ENCODE results near the gene KCNK4.

KCNK4 gene

DNA sequence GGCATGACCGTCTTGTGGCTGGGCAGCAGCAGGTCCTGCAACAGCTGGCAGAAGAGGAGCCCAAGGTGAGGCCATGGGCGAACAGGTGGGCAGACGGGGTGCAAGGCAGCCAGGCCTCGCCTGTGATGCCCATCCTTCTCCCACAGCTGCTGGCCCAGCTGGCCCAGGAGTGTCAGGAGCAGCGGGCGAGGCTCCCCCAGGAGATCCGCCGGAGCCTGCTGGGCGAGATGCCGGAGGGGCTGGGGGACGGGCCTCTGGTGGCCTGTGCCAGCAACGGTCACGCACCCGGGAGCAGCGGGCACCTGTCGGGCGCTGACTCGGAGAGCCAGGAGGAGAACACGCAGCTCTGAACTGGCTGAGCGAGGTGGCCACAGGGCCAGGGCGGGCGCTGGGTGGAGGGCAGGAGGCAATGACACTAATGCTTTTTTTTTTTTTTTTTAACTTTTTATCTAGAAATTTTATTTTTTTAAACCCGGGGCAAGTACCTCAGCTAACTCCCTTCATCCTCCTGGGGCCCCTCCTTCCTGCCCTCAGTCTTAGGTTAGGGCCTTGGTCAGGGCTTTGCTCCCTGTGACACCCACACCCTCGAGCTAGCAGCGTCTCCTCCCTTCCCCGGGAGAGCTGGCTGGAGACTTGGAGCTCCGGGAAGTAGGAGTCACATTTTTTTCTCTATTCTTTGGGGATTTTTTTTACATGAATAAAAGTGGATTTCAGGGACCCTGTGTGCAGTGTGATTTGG, 23.7 kb upstream of the KCNK4 start:
- TF ChIP-seq SPI1 (IDR thresholded peaks at IDR 0.05; ENCODE audit: borderline replicate concordance, low read depth): no peak
- TF ChIP-seq, protein P1, sequence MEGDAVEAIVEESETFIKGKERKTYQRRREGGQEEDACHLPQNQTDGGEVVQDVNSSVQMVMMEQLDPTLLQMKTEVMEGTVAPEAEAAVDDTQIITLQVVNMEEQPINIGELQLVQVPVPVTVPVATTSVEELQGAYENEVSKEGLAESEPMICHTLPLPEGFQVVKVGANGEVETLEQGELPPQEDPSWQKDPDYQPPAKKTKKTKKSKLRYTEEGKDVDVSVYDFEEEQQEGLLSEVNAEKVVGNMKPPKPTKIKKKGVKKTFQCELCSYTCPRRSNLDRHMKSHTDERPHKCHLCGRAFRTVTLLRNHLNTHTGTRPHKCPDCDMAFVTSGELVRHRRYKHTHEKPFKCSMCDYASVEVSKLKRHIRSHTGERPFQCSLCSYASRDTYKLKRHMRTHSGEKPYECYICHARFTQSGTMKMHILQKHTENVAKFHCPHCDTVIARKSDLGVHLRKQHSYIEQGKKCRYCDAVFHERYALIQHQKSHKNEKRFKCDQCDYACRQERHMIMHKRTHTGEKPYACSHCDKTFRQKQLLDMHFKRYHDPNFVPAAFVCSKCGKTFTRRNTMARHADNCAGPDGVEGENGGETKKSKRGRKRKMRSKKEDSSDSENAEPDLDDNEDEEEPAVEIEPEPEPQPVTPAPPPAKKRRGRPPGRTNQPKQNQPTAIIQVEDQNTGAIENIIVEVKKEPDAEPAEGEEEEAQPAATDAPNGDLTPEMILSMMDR (IDR thresholded peaks at IDR 0.05; ENCODE audit: insufficient read depth, low read length): no peak
- TF ChIP-seq GABPA (IDR thresholded peaks at IDR 0.05; ENCODE audit: low read depth): no peak
- TF ChIP-seq, protein P2, sequence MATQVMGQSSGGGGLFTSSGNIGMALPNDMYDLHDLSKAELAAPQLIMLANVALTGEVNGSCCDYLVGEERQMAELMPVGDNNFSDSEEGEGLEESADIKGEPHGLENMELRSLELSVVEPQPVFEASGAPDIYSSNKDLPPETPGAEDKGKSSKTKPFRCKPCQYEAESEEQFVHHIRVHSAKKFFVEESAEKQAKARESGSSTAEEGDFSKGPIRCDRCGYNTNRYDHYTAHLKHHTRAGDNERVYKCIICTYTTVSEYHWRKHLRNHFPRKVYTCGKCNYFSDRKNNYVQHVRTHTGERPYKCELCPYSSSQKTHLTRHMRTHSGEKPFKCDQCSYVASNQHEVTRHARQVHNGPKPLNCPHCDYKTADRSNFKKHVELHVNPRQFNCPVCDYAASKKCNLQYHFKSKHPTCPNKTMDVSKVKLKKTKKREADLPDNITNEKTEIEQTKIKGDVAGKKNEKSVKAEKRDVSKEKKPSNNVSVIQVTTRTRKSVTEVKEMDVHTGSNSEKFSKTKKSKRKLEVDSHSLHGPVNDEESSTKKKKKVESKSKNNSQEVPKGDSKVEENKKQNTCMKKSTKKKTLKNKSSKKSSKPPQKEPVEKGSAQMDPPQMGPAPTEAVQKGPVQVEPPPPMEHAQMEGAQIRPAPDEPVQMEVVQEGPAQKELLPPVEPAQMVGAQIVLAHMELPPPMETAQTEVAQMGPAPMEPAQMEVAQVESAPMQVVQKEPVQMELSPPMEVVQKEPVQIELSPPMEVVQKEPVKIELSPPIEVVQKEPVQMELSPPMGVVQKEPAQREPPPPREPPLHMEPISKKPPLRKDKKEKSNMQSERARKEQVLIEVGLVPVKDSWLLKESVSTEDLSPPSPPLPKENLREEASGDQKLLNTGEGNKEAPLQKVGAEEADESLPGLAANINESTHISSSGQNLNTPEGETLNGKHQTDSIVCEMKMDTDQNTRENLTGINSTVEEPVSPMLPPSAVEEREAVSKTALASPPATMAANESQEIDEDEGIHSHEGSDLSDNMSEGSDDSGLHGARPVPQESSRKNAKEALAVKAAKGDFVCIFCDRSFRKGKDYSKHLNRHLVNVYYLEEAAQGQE (IDR thresholded peaks at IDR 0.05; ENCODE audit: insufficient replicate concordance, low read depth): no peak
- no peak for TF ChIP-seq POLR2AphosphoS5 (IDR thresholded peaks at IDR 0.05; ENCODE audit: low read depth)
- H3K4me3 ChIP-seq (replicated peaks; ENCODE audit: insufficient read depth, low read length): no peak overlapping the region
- no peak for DNase-seq (ENCODE audit: low read depth in 1 of 2, low spot score in 1 of 2)
- no peaks in the 10 kb centered on the region for H3K27me3 ChIP-seq (ENCODE audit: insufficient read depth, poor library complexity, severe bottlenecking)
- peak overlapping the region; percentile 91 for H3K27ac ChIP-seq (replicated peaks)

DNA sequence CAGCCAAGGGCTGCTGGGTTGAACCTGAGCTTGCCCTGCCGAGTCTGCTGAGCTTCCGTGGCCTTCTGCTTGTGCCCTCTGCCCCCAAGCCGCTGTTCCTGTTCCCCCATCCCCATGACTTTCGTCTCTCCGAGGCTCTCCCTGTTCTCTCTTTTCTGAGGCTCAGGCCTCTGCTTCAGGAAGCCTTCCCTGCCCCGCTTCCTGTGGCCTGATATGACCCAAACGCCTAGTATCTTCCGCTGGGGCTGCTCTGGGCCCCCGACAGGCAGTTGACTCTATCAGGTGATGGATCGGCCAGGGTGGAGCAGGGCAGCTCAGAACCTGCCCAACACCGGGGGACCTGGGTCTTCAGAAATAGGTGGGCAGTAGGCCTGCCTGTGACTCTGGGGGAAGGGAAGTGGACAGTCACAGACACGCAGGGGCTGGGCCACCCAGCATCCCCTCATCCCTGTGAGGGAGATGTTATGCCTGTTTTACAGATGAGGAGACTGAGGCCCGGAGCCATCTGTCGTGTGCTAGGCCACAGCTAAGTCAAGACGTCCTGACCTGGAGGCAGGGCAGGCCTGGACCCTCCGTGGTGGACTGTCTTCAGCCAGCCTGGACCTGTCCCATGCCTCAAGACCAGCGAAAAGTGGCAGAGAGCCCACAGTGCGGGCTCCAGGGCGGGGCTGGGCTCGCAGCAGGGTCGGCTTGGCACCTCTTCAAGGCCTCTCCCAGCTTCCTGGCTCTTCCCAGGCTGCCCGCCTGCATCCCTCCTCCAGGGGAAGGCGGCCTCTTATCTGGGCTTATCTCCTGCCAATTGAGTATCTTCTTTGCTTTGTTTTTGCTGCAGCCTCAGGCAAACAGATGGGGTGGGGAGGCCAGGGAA, 22.8 kb upstream of the KCNK4 start:
- TF ChIP-seq, protein P1 (IDR thresholded peaks at IDR 0.05; ENCODE audit: insufficient read depth, low read length): no peak
- no peak for TF ChIP-seq GABPA (IDR thresholded peaks at IDR 0.05; ENCODE audit: low read depth)
- TF ChIP-seq SPI1 (IDR thresholded peaks at IDR 0.05; ENCODE audit: borderline replicate concordance, low read depth): peak; percentile 8; the same call in 1 of the 2 replicates
- TF ChIP-seq, protein P2 (IDR thresholded peaks at IDR 0.05; ENCODE audit: insufficient replicate concordance, low read depth): peak; percentile 30
- peak; percentile 37 for TF ChIP-seq POLR2AphosphoS5 (IDR thresholded peaks at IDR 0.05; ENCODE audit: low read depth)
- peak in 1 of 2 experiments; percentile 57 for DNase-seq (ENCODE audit: low read depth in 1 of 2, low spot score in 1 of 2)
- peak overlapping the region; percentile 91 for H3K27ac ChIP-seq (replicated peaks)
- peak overlapping the region; percentile 61 for H3K4me3 ChIP-seq (replicated peaks; ENCODE audit: insufficient read depth, low read length)
- H3K27me3 ChIP-seq (ENCODE audit: insufficient read depth, poor library complexity, severe bottlenecking): no peaks in the 10 kb centered on the region

DNA sequence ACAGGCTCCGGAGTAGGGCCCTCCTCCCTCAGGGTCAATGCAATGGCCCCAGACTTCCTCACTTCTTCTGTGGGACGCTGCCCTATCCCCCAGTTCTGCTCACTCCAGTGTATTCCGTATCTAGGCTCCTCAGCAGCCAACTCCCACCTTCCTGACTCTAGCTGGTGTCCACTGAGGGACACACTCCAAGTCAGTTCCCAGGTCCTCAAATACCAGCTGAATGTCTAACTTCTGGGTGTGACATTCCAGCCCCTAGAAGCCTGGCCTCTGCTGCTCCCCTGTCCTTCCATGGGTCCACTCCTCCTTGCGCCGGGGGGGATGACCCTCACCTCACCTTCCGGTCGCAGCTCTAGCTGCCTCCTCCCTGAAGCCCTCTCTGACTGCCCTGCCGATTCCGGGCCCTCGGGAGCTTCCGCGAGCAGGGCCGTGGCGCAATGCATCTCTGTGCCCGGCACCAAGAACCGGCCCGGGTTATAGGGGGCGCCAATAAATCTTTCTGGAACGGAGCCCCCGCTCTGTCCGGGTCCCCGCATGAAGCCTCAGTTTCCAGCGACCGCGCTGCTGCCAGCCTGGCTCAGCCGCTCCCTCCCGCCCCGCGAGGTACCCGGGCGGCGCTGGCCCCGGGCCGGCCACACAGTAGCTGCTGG, 22.1 kb upstream of the KCNK4 start:
- no peaks in the 10 kb centered on the region for H3K27me3 ChIP-seq (ENCODE audit: insufficient read depth, poor library complexity, severe bottlenecking)
- TF ChIP-seq POLR2AphosphoS5 (IDR thresholded peaks at IDR 0.05; ENCODE audit: low read depth): no peak; the same call in 1 of the 2 replicates
- 0 out of 2 replicates have a peak, but pooled peaks have one; percentile 16 for TF ChIP-seq SPI1 (IDR thresholded peaks at IDR 0.05; ENCODE audit: borderline replicate concordance, low read depth)
- TF ChIP-seq, protein P2 (IDR thresholded peaks at IDR 0.05; ENCODE audit: insufficient replicate concordance, low read depth): peak; percentile 12
- 0 out of 2 replicates have a peak, but pooled peaks have one; percentile 43 for TF ChIP-seq GABPA (IDR thresholded peaks at IDR 0.05; ENCODE audit: low read depth)
- DNase-seq (ENCODE audit: low read depth in 1 of 2, low spot score in 1 of 2): peak; percentile 72 to 77
- H3K4me3 ChIP-seq (replicated peaks; ENCODE audit: insufficient read depth, low read length): peak overlapping the region; percentile 61
- H3K27ac ChIP-seq (replicated peaks): peak overlapping the region; percentile 91

All from HL-60 (cell line).